ENCODE data around the gene IL17RA.
A peak's percentile ranks its signal among the peaks of the same experiment; 100 is the strongest.

The IL17RA gene

GRCh38 chr22:17085277-17086181, 729 bp downstream of the IL17RA start:
- TF ChIP-seq CTCF (IDR thresholded peaks at IDR 0.05; ENCODE audit: borderline replicate concordance, insufficient read depth, low read depth, low read length), result no peak
- H3K4me3 ChIP-seq (ENCODE audit: low read depth, low read length), result peak overlapping the region; percentile 79

GRCh38 chr22:17086296-17086695, 1.5 kb downstream of the IL17RA start:
- no peak for TF ChIP-seq CTCF (IDR thresholded peaks at IDR 0.05; ENCODE audit: borderline replicate concordance, insufficient read depth, low read depth, low read length)
- H3K4me3 ChIP-seq (ENCODE audit: low read depth, low read length), result no peak overlapping the region

- no peak overlapping the region for H3K4me3 ChIP-seq (ENCODE audit: low read depth, low read length)
- no peak for TF ChIP-seq CTCF (IDR thresholded peaks at IDR 0.05; ENCODE audit: borderline replicate concordance, insufficient read depth, low read depth, low read length)
Observed at GRCh38 chr22:17086788-17087497, 2.1 kb downstream of the IL17RA start.

GRCh38 chr22:17087498-17088131, 2.8 kb downstream of the IL17RA start:
- H3K4me3 ChIP-seq (ENCODE audit: low read depth, low read length), result peak overlapping the region; percentile 5
- no peak for TF ChIP-seq CTCF (IDR thresholded peaks at IDR 0.05; ENCODE audit: borderline replicate concordance, insufficient read depth, low read depth, low read length)

GRCh38 chr22:17090550-17090949, 5.8 kb downstream of the IL17RA start:
- no peak for TF ChIP-seq CTCF (IDR thresholded peaks at IDR 0.05; ENCODE audit: borderline replicate concordance, insufficient read depth, low read depth, low read length)
- no peak overlapping the region for H3K4me3 ChIP-seq (ENCODE audit: low read depth, low read length)

- H3K4me3 ChIP-seq (ENCODE audit: low read depth, low read length), result no peak overlapping the region
- no peak for TF ChIP-seq CTCF (IDR thresholded peaks at IDR 0.05; ENCODE audit: borderline replicate concordance, insufficient read depth, low read depth, low read length)
Observed at GRCh38 chr22:17091851-17092250, 7.1 kb downstream of the IL17RA start.
